H1 (cell line): Measurements from ENCODE around the gene SLC1A7. TPM values are rescaled to one million over a fixed set of nuclear protein-coding genes. Genes with fewer than 3 reads are reported as not detected.

Source experiments
- ATF2 ChIP-seq: IDR thresholded peaks from 2 replicates; pipeline ENCODE4 v1.6.1; 2012; ENCODE audit warnings: low read length, inconsistent platforms
- polyA plus RNA-seq, 7 experiments: library from polyadenylated mRNA; depleted of rRNA in 3 of 7; stranded (reverse) in 5 of 7; unstranded in 2 of 7; fragments of >200 nt in 5 of 7; fragments of 200-250 nt in 2 of 7; gene quantifications; 1 replicate in 5 of 7; 2 replicates in 1 of 7; 4 replicates in 1 of 7; pipeline versions ENCODE4 v1.2.1 to v1.2.3, GENCODE V29; 2011 to 2013; ENCODE audit warnings: missing spikeins in 2 of 7, mixed read lengths in 2 of 7
- total RNA-seq: library from RNA; stranded (reverse); fragmentation: NEBNext Ultra II Directional; extraction: Animal tissue kit (Norgen Biotek cat#: 25700); gene quantifications from 2 replicates; pipeline ENCODE4 v1.2.1, GENCODE V29; 2021

SLC1A7 gene
- total and polyA plus RNA-seq, 2 of the 8 experiments (the other 6 are each of a cell fraction or from before 2014, with no cell fraction given), result not detected

GRCh38 chr1:53073287-53073686, 69.2 kb downstream of the SLC1A7 start (continued):
- no peak for TF ChIP-seq ATF2
- TF ChIP-seq, all 59 proteins: peak for 0
